Measurements from ENCODE around the gene GMPPB. TPM values are rescaled to one million over a fixed set of nuclear protein-coding genes. Genes with fewer than 3 reads are reported as not detected.

Gene GMPPB
- total RNA-seq, 1 donor from 2014 or later, result 15.7 TPM

- intact Hi-C loops (cut with DNase I), result no loop called here
- ATAC-seq (ENCODE audit: poor library complexity), result no peak
Observed at GRCh38 chr3:49733551-49733950, 9.8 kb upstream of the GMPPB start.

GRCh38 chr3:49732597-49732996 is 8.8 kb upstream of the GMPPB start:
- DNase-seq (no peak), ATAC-seq (ENCODE audit: poor library complexity) (no peak)
- intact Hi-C loops (cut with DNase I), result no loop called here

More at GRCh38 chr3:49733551-49733950, 9.8 kb upstream of the GMPPB start:
- no peak for DNase-seq

GRCh38 chr3:49729966-49730609 is 6.3 kb upstream of the GMPPB start:
- intact Hi-C loops (cut with DNase I), result no loop called here
- no peak for DNase-seq
- ATAC-seq (ENCODE audit: poor library complexity), result no peak

- intact Hi-C loops (cut with DNase I), result no loop called here
- ATAC-seq (ENCODE audit: poor library complexity) (no peak), DNase-seq (no peak)
Observed at GRCh38 chr3:49727924-49728361, 4.2 kb upstream of the GMPPB start.

- DNase-seq, result no peak
- ATAC-seq (ENCODE audit: poor library complexity), result no peak
- intact Hi-C loops (cut with DNase I), result no loop called here
Observed at GRCh38 chr3:49727154-49727923, 3.6 kb upstream of the GMPPB start.

DNA sequence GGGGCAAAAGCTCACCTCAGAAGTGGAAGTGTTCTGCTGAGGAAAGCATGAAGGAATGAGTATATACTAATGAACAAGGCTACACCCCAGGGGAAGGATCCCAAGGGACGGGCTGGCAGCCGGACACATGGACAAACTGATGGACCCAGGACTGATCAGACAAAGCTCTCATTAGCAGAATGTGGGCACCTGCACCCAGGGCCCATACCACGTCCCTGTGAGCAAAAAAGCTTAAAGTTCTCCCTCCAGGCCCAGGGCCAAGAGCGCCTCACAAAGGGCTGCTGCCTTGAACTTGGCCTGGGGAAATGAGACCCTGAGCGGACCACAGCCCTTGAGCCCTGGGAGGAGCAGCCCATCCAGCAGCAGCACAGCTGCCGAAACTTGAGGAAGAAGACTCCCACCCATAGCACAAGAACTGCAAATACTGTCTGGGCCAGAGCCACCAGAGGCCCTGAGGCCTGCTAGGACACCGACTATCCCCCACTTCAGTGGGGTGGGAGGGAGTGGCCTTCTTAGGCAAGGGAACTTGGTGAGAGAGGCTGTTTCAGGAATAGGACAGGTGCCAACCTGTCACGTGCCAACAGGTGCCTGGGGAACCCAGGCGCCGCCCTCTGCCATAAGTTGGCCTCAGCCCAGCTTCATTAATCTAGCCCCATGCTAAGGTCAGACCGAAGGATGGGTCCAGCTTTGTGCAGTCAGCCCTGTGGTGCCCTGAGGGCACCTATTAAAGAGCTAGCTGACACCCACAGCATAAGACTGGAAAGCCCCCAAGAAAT is 2.3 kb upstream of the GMPPB start:
- intact Hi-C loops (cut with DNase I), result no loop called here
- no peak for ATAC-seq (ENCODE audit: poor library complexity)
- DNase-seq, result no peak

GRCh38 chr3:49724586-49724985 is 835 bp upstream of the GMPPB start:
- intact Hi-C loops (cut with DNase I), result no loop called here

GRCh38 chr3:49723296-49723627 is 489 bp downstream of the GMPPB start:
- peak; percentile 73 for DNase-seq
- intact Hi-C loops (cut with DNase I), result no loop called here
- ATAC-seq (ENCODE audit: poor library complexity), result peak; percentile 11

More at GRCh38 chr3:49724586-49724985, 835 bp upstream of the GMPPB start:
- no peak for ATAC-seq (ENCODE audit: poor library complexity)
- peak; percentile 49 for DNase-seq

DNA sequence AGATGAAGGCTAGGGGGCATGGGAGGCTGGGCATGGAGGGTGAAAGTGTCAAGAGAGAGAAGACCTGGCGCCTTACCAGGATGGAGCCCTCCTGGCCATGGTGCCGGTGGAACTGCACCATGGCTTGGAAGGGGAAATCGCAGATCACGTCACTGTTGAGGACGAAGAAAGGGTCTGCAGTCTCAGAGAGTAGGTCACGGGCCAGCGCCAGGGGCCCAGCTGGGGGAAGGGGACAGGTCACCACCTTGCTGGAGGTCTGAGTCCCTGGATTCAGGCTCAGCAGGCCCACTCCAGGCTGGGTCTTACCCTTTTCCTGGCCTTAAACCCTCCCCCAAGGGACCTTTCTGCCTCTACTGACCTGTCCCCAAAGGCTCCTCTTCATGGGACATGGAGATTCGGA is 855 bp downstream of the GMPPB start:
- ATAC-seq (ENCODE audit: poor library complexity), result no peak
- intact Hi-C loops (cut with DNase I), result no loop called here
- DNase-seq, result no peak

GRCh38 chr3:49721896-49722781 is 1.6 kb downstream of the GMPPB start:
- DNase-seq, result peak; percentile 35
- intact Hi-C loops (cut with DNase I), result no loop called here
- ATAC-seq (ENCODE audit: poor library complexity), result no peak

GRCh38 chr3:49721596-49721895 is 2.2 kb downstream of the GMPPB start:
- intact Hi-C loops (cut with DNase I), result no loop called here
- ATAC-seq (ENCODE audit: poor library complexity), result no peak
- no peak for DNase-seq

DNA sequence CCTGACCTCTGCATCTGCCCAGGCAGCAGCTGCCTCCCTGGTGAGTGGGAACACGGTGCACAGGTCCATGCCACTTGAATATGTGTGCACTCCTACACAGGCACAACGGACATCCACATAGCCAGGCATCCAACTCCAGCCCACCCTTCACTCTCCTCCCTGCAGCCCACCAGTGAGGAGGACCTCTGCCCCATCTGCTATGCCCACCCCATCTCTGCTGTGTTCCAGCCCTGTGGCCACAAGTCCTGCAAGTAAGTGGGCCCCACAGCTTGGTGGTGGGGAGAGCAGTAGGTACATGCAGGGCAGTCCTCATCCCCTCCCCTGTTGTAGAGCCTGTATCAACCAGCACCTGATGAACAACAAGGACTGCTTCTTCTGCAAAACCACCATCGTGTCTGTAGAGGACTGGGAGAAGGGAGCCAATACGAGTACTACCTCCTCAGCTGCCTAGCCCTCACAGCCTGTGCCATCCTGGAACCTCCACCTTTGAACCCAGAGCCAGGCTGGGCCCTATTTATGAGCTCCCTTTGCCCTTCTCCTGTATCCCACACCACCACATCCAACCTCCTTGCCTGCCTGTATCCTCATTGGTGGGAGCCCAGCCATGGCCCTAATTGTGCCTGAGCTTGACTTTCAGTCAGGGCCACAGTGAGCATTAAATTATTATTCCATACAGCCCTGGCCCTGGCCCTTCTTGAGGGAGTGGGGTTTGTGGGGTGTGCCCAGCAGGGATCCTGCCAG is 2.7 kb downstream of the GMPPB start:
- DNase-seq (no peak), ATAC-seq (ENCODE audit: poor library complexity) (no peak)
- intact Hi-C loops (cut with DNase I), result no loop called here

- intact Hi-C loops (cut with DNase I), result no loop called here
- DNase-seq (peak; percentile 99), ATAC-seq (ENCODE audit: poor library complexity) (peak; percentile 80)
Observed at GRCh38 chr3:49719214-49719884, 4.4 kb downstream of the GMPPB start, which contains the start of gene AMIGO3. AMIGO3 (minus strand) TSS chr3:49719684; CDS start chr3:49719465, 219 bp downstream.

GRCh38 chr3:49718858-49719213 is 4.9 kb downstream of the GMPPB start:
- no peak for ATAC-seq (ENCODE audit: poor library complexity)
- intact Hi-C loops (cut with DNase I), result no loop called here

DNA sequence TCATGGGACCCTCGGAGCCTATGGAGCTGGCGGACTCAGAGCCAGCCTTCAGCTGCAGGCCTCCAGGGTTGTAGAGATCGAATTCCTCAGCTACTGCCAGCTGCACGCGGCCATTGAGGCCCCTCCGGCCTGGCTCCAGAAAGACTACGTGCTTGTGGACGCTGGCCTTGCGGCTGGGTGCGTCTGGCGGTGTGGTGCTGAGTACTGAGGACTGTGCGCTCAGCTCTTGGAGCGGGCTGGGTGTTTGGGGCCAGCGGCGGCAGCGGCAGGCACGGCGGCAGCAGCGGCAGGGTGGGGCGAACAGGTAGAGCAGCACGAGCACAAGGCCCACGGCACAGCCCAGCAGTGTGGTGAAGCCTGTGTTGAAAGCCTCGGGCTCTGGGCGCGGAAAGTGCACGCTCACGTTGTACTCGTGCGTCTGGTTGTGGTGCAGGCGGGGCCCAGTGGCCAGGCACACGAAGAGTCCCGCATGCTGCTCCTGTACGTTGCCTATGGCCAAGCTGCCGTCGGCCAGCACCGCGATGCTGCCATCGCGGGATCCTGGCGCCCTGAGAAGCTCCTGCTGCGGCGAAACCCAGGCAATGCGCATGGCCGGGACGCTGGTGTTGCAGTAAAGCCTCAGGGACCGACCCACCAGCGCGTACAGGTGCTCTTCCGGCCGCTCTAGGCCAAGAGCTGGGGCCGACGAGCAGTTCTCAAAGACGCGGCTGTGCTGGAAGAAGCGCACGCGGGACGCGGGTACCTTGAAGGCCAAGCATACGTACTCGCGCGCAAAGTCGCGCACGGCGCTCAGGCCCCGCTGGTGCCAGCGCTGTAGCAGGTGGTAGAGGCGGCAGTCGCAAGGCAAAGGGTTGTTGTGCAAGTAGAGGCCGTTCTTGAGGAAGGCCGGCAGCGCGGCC is 5.5 kb downstream of the GMPPB start:
- ATAC-seq (ENCODE audit: poor library complexity) (no peak), DNase-seq (peak; percentile 44)
- intact Hi-C loops (cut with DNase I), result no loop called here

More at GRCh38 chr3:49718858-49719213, 4.9 kb downstream of the GMPPB start:
- DNase-seq, result no peak

DNA sequence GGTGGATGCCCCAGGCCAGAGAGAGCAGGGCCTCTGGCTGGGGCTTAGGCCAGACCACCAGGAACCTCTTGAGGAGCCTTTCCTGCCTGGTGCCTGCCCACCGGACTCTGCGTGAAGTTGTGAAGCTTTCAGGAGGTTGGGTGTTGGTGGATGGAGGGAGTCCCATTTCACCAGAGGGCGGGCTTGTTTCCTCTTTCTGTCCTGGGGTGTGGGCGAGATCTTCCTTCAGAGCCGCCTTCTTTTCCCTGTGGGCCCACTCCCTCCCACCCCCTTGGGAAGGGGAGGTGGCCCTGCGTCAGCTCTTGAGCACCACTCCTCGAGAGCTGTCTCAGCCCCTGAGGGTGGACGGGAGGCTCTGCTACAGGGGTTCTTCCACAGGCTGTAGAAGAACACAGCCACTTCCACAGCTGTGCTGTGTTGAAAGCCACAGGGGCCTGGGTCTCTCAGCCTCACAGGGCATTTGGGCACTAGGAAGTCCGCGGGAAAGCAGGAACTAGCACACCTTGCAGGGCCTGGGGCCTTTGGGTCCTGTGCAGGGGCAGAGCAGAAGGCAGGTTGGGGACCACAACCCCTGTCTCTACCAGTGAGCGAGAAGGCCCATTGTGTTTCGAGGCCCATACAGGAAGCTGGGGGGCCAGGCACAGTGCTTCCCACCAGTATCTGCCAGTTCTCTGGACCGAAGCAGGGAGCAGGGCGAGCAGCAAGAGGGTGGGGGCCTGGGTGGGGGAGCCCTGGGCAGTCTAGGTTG is 6.4 kb downstream of the GMPPB start:
- ATAC-seq (ENCODE audit: poor library complexity) (no peak), DNase-seq (peak; percentile 39)
- intact Hi-C loops (cut with DNase I), result no loop called here
